ENCODE data around the gene APOL3. TPM values are rescaled to one million over a fixed set of nuclear protein-coding genes. Genes with fewer than 3 reads are reported as not detected.
"Not testable (repeated sequence)": the region's sequence is repeated elsewhere in the genome, so short reads cannot be mapped to it uniquely, and the experiment has no call there.

The APOL3 gene
- total RNA-seq, 1 donor = 17.4 TPM

GRCh38 chr22:36204632-36205015, 44.1 kb upstream of the APOL3 start:
- TF ChIP-seq CTCF (IDR thresholded peaks at IDR 0.05; ENCODE audit: insufficient read depth, low read length) = no peak
- H3K4me3 ChIP-seq (ENCODE audit: low read depth, low read length) = no peak overlapping the region
- DNase-seq (ENCODE audit: low read depth) = no peak

- H3K4me3 ChIP-seq (ENCODE audit: low read depth, low read length) = no peak overlapping the region
- no peak for TF ChIP-seq CTCF (IDR thresholded peaks at IDR 0.05; ENCODE audit: insufficient read depth, low read length)
- DNase-seq (ENCODE audit: low read depth) = no peak
Observed at GRCh38 chr22:36204001-36204631, 43.6 kb upstream of the APOL3 start.

DNA sequence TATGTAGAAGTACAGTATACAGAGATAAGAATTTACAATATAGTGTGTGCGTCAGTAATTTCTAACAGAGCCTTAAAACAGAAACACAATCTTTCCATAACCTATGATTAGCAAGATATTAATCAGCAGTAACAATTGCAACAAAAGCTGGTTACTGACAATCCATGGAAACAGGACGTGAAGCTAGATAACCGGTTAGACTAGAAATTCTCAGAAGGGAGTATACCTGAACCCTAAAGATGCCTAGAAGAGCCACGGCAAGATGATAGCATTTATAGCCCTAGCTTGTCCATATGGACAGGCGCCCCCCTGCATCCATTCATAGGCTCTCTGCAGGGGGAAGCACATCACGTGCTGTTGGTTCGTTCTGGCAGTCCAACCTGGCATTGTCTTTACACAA, 42.9 kb upstream of the APOL3 start:
- not testable (repeated sequence) for H3K4me3 ChIP-seq (ENCODE audit: low read depth, low read length); DNase-seq (ENCODE audit: low read depth)

GRCh38 chr22:36202906-36203305, 42.4 kb upstream of the APOL3 start:
- not testable (repeated sequence) for DNase-seq (ENCODE audit: low read depth); H3K4me3 ChIP-seq (ENCODE audit: low read depth, low read length)

GRCh38 chr22:36201630-36202319, 41.2 kb upstream of the APOL3 start, which contains the start of gene APOL4:
APOL4 (minus strand) TSS chr22:36201809; CDS start chr22:36201734, 75 bp downstream.
- no peak for TF ChIP-seq CTCF (IDR thresholded peaks at IDR 0.05; ENCODE audit: insufficient read depth, low read length)
- DNase-seq (ENCODE audit: low read depth) = peak; percentile 79
- H3K4me3 ChIP-seq (ENCODE audit: low read depth, low read length) = peak within 1 kb of the TSS; percentile 48

- not testable (repeated sequence) for DNase-seq (ENCODE audit: low read depth)
- peak overlapping the region; percentile 48 for H3K4me3 ChIP-seq (ENCODE audit: low read depth, low read length)
Observed at GRCh38 chr22:36201025-36201424, 40.5 kb upstream of the APOL3 start.

GRCh38 chr22:36199001-36199551, 38.5 kb upstream of the APOL3 start:
- DNase-seq (ENCODE audit: low read depth) = no peak
- no peak overlapping the region for H3K4me3 ChIP-seq (ENCODE audit: low read depth, low read length)
- no peak for TF ChIP-seq CTCF (IDR thresholded peaks at IDR 0.05; ENCODE audit: insufficient read depth, low read length)

DNA sequence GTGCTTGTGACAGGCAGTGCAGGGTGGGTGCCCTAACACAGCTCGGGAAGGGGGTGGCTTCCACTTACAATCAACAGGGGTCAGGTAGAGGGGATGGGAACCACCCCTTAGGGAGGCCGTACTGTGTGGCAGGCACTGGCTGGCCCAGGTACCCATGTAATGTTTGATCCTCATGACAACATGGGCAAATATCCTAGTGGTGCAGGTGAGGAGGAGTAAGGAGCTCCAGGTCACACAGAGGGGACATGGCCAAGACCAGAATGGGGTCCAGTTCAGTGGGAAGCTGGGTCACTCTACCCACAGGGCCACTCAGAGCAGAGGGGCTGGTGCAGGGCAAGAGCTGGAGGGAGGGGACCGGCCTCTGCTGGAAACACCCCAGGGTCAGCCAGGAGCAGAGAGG, 38.0 kb upstream of the APOL3 start:
- no peak overlapping the region for H3K4me3 ChIP-seq (ENCODE audit: low read depth, low read length)
- no peak for DNase-seq (ENCODE audit: low read depth)
- TF ChIP-seq CTCF (IDR thresholded peaks at IDR 0.05; ENCODE audit: insufficient read depth, low read length) = no peak
